OCI-LY1 (cell line): ENCODE data around the gene MGST3.
"Not testable (repeated sequence)": the region's sequence is repeated elsewhere in the genome, so short reads cannot be mapped to it uniquely, and the experiment has no call there.

ENCODE experiments used
- H2AFZ ChIP-seq: fragments of 200-600 bp; sonication (generic), shearing (Covaris generic); 2 replicates; pipeline ENCODE4 v1.6.0; 2014; ENCODE audit warnings: antibody characterized with exemption, mild to moderate bottlenecking, low read length
- H3F3A ChIP-seq: fragments of 200-600 bp; sonication (generic), shearing (Covaris generic); 2 replicates; pipeline ENCODE4 v1.6.0; 2014; ENCODE audit warnings: mild to moderate bottlenecking, antibody characterized with exemption, low read length, moderate library complexity; ENCODE audit not compliant: insufficient read depth
- H3K27ac ChIP-seq: fragments of 200-600 bp; sonication (generic); 2 replicates; pipeline ENCODE4 v1.5.1; 2014; ENCODE audit warnings: low read length, mixed run types, mild to moderate bottlenecking, low read depth; ENCODE audit not compliant: poor library complexity, severe bottlenecking
- H3K27me3 ChIP-seq: fragments of 200-600 bp; sonication (generic); 2 replicates; pipeline ENCODE4 v1.6.0; 2014; ENCODE audit warnings: antibody characterized with exemption, mild to moderate bottlenecking, low read length, moderate library complexity; ENCODE audit not compliant: insufficient read depth
- H3K36me3 ChIP-seq: fragments of 200-600 bp; sonication (generic); 2 replicates; pipeline ENCODE4 v1.6.1; 2014; ENCODE audit warnings: mild to moderate bottlenecking, antibody characterized with exemption, low read length, moderate library complexity, mixed read lengths; ENCODE audit not compliant: insufficient read depth
- H3K4me1 ChIP-seq: fragments of 200-600 bp; sonication (generic); 2 replicates; pipeline ENCODE4 v1.5.1; 2014; ENCODE audit warnings: mild to moderate bottlenecking, low read length, moderate library complexity; ENCODE audit not compliant: insufficient read depth, severe bottlenecking
- H3K4me2 ChIP-seq: fragments of 200-600 bp; sonication (generic), shearing (Covaris generic); 2 replicates; pipeline ENCODE4 v1.6.1; 2014; ENCODE audit warnings: low read length
- H3K4me3 ChIP-seq: fragments of 200-600 bp; sonication (generic); 2 replicates; pipeline ENCODE4 v1.5.1; 2014; ENCODE audit warnings: low read length, low read depth, mild to moderate bottlenecking, mixed read lengths; ENCODE audit not compliant: poor library complexity, severe bottlenecking
- H3K79me2 ChIP-seq: fragments of 200-600 bp; shearing (Covaris generic); 2 replicates; pipeline ENCODE4 v1.6.1; 2016; ENCODE audit warnings: mixed run types, low read length, mixed read lengths; ENCODE audit not compliant: insufficient read depth
- H3K9ac ChIP-seq: fragments of 200-600 bp; sonication (generic), shearing (Covaris generic); 2 replicates; pipeline ENCODE4 v1.6.1; 2014; ENCODE audit warnings: mild to moderate bottlenecking, low read length, mixed read lengths
- H3K9me2 ChIP-seq: fragments of 200-600 bp; sonication (generic), shearing (Covaris generic); 2 replicates; pipeline ENCODE4 v1.6.1; 2014; ENCODE audit warnings: low read depth, mild to moderate bottlenecking, low read length, mixed read lengths
- H3K9me3 ChIP-seq: fragments of 200-600 bp; shearing (Covaris generic); 2 replicates; pipeline ENCODE4 v1.6.1; 2014; ENCODE audit warnings: low read length, mixed read lengths
- H4K20me1 ChIP-seq: fragments of 200-600 bp; sonication (generic), shearing (Covaris generic); 2 replicates; pipeline ENCODE4 v1.6.0; 2016; ENCODE audit warnings: mild to moderate bottlenecking, low read length; ENCODE audit not compliant: insufficient read depth
- EZH2 ChIP-seq: fragments of 200-600 bp; sonication (generic), shearing (Covaris generic); IDR thresholded peaks from 2 replicates; pipeline ENCODE4 v1.8.0; 2017; ENCODE audit warnings: borderline replicate concordance, mixed run types, mild to moderate bottlenecking, antibody characterized with exemption, low read length, moderate library complexity, mixed read lengths
- TF ChIP-seq, protein P1 (sequence below): fragments of 200-600 bp; sonication (generic), shearing (Covaris generic); IDR thresholded peaks from 2 replicates; pipeline ENCODE4 v1.5.1; 2017; ENCODE audit warnings: mild to moderate bottlenecking, antibody characterized with exemption, low read length, moderate library complexity, mixed read lengths

Gene MGST3

DNA sequence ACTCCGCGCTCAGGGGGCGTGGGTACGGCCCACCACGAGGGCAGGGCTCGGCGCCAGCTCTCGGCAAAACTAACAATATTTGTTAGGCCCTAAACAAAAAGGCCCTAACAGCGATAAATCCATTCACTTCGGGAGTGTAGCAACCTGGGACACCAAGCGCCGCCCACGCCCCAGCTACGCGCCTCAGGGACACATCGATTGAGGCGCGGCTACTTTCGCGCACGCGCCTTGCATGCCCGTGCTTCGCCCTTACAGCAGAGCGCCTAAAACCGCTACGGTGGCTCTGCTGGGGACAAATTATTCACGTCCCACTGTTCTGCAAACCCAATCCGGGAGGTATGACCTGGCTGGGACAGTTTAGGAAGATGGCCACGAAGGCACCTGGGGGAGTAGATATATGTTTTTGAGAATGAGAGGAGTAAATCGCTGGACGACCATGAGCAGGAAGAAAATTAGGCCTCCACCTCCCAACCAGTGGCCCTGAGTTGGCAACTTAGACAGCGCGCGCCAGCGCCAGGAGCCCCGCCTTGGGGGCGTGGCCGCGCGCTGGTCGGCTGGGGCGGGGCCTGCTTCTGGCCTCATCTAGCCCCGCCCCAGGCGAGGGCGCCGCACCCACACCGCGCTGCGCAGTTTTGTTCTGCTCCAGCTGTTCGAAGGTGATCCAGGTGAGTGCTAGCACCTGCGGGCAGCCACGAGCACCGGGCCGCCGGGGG lies at the start of gene MGST3:
Gene MGST3, plus strand, starts transcription at position 606 of the 713 bp plus-strand sequence. CDS start 18,614 bp downstream, outside the sequence.
- H3F3A ChIP-seq = no peaks in the 10 kb centered on the region
- no peaks in the 10 kb centered on the region for H3K36me3 ChIP-seq
- H2AFZ ChIP-seq = peak within 1 kb of the TSS; percentile 47; the same call in 1 of the 2 replicates
- no peaks in the 10 kb centered on the region for H4K20me1 ChIP-seq
- H3K4me2 ChIP-seq = peak within 1 kb of the TSS; percentile 93
- H3K9ac ChIP-seq = peak within 1 kb of the TSS; percentile 74
- H3K4me3 ChIP-seq = peak within 1 kb of the TSS; percentile 71
- no peaks in the 10 kb centered on the region for H3K9me2 ChIP-seq
- H3K27ac ChIP-seq = peak within 1 kb of the TSS; percentile 52
- H3K9me3 ChIP-seq = no peaks in the 10 kb centered on the region
- H3K79me2 ChIP-seq = no peaks in the 10 kb centered on the region
- TF ChIP-seq, protein P1, sequence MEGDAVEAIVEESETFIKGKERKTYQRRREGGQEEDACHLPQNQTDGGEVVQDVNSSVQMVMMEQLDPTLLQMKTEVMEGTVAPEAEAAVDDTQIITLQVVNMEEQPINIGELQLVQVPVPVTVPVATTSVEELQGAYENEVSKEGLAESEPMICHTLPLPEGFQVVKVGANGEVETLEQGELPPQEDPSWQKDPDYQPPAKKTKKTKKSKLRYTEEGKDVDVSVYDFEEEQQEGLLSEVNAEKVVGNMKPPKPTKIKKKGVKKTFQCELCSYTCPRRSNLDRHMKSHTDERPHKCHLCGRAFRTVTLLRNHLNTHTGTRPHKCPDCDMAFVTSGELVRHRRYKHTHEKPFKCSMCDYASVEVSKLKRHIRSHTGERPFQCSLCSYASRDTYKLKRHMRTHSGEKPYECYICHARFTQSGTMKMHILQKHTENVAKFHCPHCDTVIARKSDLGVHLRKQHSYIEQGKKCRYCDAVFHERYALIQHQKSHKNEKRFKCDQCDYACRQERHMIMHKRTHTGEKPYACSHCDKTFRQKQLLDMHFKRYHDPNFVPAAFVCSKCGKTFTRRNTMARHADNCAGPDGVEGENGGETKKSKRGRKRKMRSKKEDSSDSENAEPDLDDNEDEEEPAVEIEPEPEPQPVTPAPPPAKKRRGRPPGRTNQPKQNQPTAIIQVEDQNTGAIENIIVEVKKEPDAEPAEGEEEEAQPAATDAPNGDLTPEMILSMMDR = no peak
- TF ChIP-seq EZH2 = no peak
- peaks cover 18% of the 10 kb centered on the region for H3K4me1 ChIP-seq
- H3K27me3 ChIP-seq = 0 out of 2 replicates have a peak, but pooled peaks cover 4% of the 10 kb centered on the region

DNA sequence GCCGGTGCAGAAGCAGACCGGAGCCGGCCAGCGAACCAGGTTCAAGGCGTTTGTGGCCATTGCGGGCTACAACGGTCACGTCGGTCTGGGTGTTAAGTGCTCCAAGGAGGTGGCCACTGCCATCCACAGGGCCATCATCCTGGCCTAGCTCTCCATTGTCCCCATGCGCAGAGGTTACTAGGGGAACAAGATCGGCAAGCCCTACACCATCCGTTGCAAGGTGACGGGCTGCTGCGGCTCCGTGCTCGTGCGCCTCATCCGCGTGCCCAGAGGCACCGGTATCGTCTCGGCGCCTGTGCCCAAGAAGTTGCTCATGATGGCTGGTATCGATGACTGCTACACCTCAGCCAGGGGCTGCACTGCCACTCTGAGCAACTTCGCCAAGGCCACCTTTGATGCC lies 49.1 kb upstream of the MGST3 start:
- H3K79me2 ChIP-seq = no peaks in the 10 kb centered on the region
- TF ChIP-seq, protein P1 = no peak
- no peak for TF ChIP-seq EZH2
- no peak overlapping the region for H3K4me2 ChIP-seq
- H3K4me3 ChIP-seq = no peak overlapping the region
- no peaks in the 10 kb centered on the region for H4K20me1 ChIP-seq
- H3K27me3 ChIP-seq = no peaks in the 10 kb centered on the region
- no peaks in the 10 kb centered on the region for H3F3A ChIP-seq
- H3K9ac ChIP-seq = no peak overlapping the region
- H2AFZ ChIP-seq = no peak overlapping the region
- H3K27ac ChIP-seq = no peak overlapping the region
- H3K9me3 ChIP-seq = no peaks in the 10 kb centered on the region
- H3K9me2 ChIP-seq = no peaks in the 10 kb centered on the region
- no peaks in the 10 kb centered on the region for H3K4me1 ChIP-seq
- H3K36me3 ChIP-seq = no peaks in the 10 kb centered on the region

DNA sequence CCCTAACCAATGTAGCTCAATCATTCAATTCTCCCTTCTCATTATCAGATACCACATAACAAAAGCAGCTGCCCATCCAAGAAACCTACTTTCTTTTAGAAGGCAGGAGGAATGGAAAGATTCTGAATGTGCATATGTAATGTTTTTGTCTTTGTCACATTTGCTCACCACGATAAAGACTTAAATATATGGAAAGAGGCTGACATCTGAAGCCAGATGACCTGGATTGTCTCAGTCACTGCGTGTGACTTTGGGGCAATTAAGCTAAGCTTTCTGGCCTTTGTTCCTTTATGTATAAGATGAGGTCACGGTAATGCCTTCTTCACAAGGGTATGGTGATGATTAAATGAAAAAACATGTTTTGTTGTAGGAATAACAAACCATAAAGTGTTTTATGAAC lies 44.6 kb upstream of the MGST3 start:
- Histone ChIP-seq H3K36me3 (no peaks in the 10 kb centered on the region), H3K9ac (no peak overlapping the region), H4K20me1 (no peaks in the 10 kb centered on the region), H3K27me3 (no peaks in the 10 kb centered on the region), H3K4me1 (no peaks in the 10 kb centered on the region), H3K9me2 (no peaks in the 10 kb centered on the region), H3K4me2 (no peak overlapping the region), H3K79me2 (no peaks in the 10 kb centered on the region), H3K27ac (no peak overlapping the region), H3F3A (no peaks in the 10 kb centered on the region), H2AFZ (no peak overlapping the region), H3K9me3 (no peaks in the 10 kb centered on the region), H3K4me3 (no peak overlapping the region)
- no peak for TF ChIP-seq EZH2
- TF ChIP-seq, protein P1 = no peak

DNA sequence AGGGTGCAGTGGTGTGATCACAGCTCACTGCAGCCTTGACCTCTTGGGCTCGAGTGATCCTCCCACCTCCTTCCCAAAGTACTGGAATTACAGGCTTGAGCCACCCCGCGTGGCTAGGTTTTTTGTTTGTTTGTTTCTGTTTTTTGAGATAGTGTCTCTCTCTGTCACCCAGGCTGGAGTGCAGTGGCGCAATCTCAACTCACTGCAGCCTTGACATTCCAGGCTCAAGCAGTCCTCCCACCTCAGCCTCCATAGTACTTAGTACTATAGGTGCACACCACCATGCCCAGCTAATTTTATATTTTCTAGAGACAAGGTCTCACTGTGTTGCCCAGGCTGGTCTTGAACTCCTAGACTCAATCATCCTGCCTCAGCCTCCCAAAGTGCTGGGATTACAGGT lies 39.6 kb upstream of the MGST3 start:
- not testable (repeated sequence) for H3K27me3 ChIP-seq, H3K79me2 ChIP-seq, H3K9me2 ChIP-seq, H3K4me2 ChIP-seq, H3K9ac ChIP-seq, H3K9me3 ChIP-seq, H3K4me3 ChIP-seq, H2AFZ ChIP-seq, H3F3A ChIP-seq, H3K4me1 ChIP-seq, H4K20me1 ChIP-seq, H3K36me3 ChIP-seq, H3K27ac ChIP-seq
